B cell (primary cell): ENCODE measurements around the gene PRRT4. TPM values are rescaled to one million over a fixed set of nuclear protein-coding genes. Genes with fewer than 3 reads are reported as not detected.

ENCODE experiments used
- ATAC-seq: fragments of 200-7000 bp; cut with Tn5 transposase; one replicate; pipeline ENCODE4 v1.10.0; 2021; ENCODE audit warnings: low read depth, mild to moderate bottlenecking, moderate number of reproducible peaks, moderate library complexity
- CTCF ChIA-PET: fragments of 350-600 bp; sonication (Branson Sonifier 250); formaldehyde crosslinking; loops from one replicate; lab custom pipeline; 2021; ENCODE audit warnings: antibody characterized with exemption, inconsistent platforms; lab: Charles Lee
- POLR2A ChIA-PET: fragments of 350-600 bp; sonication (Branson Sonifier 250); formaldehyde crosslinking; loops from one replicate; lab custom pipeline; 2021; ENCODE audit warnings: antibody characterized with exemption; lab: Charles Lee
- DNase-seq: peaks from one replicate; pipeline ENCODE4 v3.0.0; 2013
- H2AFZ ChIP-seq: 2 replicates; pipeline ENCODE4 v1.6.1; 2012; ENCODE audit warnings: mild to moderate bottlenecking, low read depth, low read length; ENCODE audit not compliant: insufficient read depth, poor library complexity, severe bottlenecking
- H3K27ac ChIP-seq, 2 donors: 1 replicate in 1 of 2; 2 replicates in 1 of 2; pipeline ENCODE4 v1.5.1; 2012 to 2013; ENCODE audit warnings: low read length in 2 of 2, mild to moderate bottlenecking in 2 of 2, moderate library complexity in 1 of 2
- H3K27me3 ChIP-seq, 4 experiments: fragments of 200-600 bp in 1 of 4; sonication (generic) in 1 of 4; replicated peaks in 1 of 4; 1 replicate in 2 of 4; 2 replicates in 2 of 4; pipeline versions ENCODE4 v1.6.1 to v1.7.0; 2013 to 2016; ENCODE audit warnings: low read length in 3 of 4, mild to moderate bottlenecking in 2 of 4, mixed read lengths in 1 of 4, moderate library complexity in 1 of 4; ENCODE audit not compliant: insufficient read depth in 4 of 4, control insufficient read depth in 3 of 4; ENCODE audit errors: control extremely low read depth in 1 of 4
- H3K36me3 ChIP-seq, 2 experiments: replicated peaks in 1 of 2; 1 replicate in 1 of 2; 2 replicates in 1 of 2; pipeline versions ENCODE4 v1.6.1 to v1.7.1; 2013; ENCODE audit warnings: low read length in 1 of 2; ENCODE audit not compliant: insufficient read depth in 2 of 2, control insufficient read depth in 1 of 2; ENCODE audit errors: control extremely low read depth in 1 of 2, extremely low read depth in 1 of 2
- H3K4me1 ChIP-seq, 2 donors: fragments of 200-600 bp in 1 of 2; sonication (generic) in 1 of 2; 1 replicate in 1 of 2; 2 replicates in 1 of 2; pipeline versions ENCODE4 v1.5.1 to v1.6.1; 2013 to 2017; ENCODE audit warnings: low read length in 2 of 2; ENCODE audit not compliant: control insufficient read depth in 2 of 2, insufficient read depth in 2 of 2
- H3K4me2 ChIP-seq: replicated peaks from 2 replicates; pipeline ENCODE3; 2012; ENCODE audit warnings: mild to moderate bottlenecking, low read depth, low read length; ENCODE audit not compliant: poor library complexity, severe bottlenecking
- H3K4me3 ChIP-seq, 5 experiments: fragments of 200-600 bp in 1 of 5; sonication (generic) in 1 of 5; 1 replicate in 3 of 5; 2 replicates in 2 of 5; pipeline versions ENCODE4 v1.5.1 to v1.7.0; 2011 to 2016; ENCODE audit warnings: low read length in 4 of 5, mild to moderate bottlenecking in 4 of 5, low read depth in 2 of 5, control low read depth in 1 of 5, moderate library complexity in 1 of 5; ENCODE audit not compliant: insufficient read depth in 1 of 5; ENCODE audit errors: control extremely low read depth in 1 of 5, extremely low read depth in 1 of 5
- H3K79me2 ChIP-seq: fragments of 200-600 bp; sonication (generic); one replicate; pipeline ENCODE4 v1.6.0; 2016; ENCODE audit warnings: low read length; ENCODE audit not compliant: control insufficient read depth, insufficient read depth
- H3K9ac ChIP-seq: fragments of 200-600 bp; sonication (generic); 2 replicates; pipeline ENCODE4 v1.6.1; 2017; ENCODE audit warnings: mild to moderate bottlenecking, low read length, moderate library complexity
- H3K9me3 ChIP-seq, 3 donors: one replicate each; pipeline versions ENCODE4 v1.6.1 to v1.7.1; 2013; ENCODE audit warnings: low read length in 2 of 3; ENCODE audit not compliant: control insufficient read depth in 2 of 3, insufficient read depth in 1 of 3; ENCODE audit errors: control extremely low read depth in 1 of 3
- H4K20me1 ChIP-seq: 2 replicates; pipeline ENCODE4 v1.6.0; 2012; ENCODE audit warnings: mild to moderate bottlenecking, low read length; ENCODE audit not compliant: insufficient read depth, control insufficient read depth, poor library complexity, severe bottlenecking
- H3K27ac Mint-ChIP-seq: one replicate; pipeline ENCODE4 v1.8.0; 2021; ENCODE audit warnings: mixed read lengths
- H3K27me3 Mint-ChIP-seq: one replicate; pipeline ENCODE4 v1.8.0; 2021; ENCODE audit warnings: mixed read lengths
- H3K4me1 Mint-ChIP-seq: one replicate; pipeline ENCODE4 v1.8.0; 2021; ENCODE audit warnings: mixed read lengths
- H3K4me3 Mint-ChIP-seq: one replicate; pipeline ENCODE4 v1.8.0; 2021; ENCODE audit warnings: mixed read lengths
- H3K9me3 Mint-ChIP-seq: one replicate; pipeline ENCODE4 v1.8.0; 2022; ENCODE audit warnings: mixed read lengths; ENCODE audit not compliant: insufficient read depth
- CTCF ChIP-seq: fragments of 200-600 bp; IDR thresholded peaks from one replicate; pipeline ENCODE4 v1.8.0; 2022; ENCODE audit warnings: antibody characterized with exemption, mild to moderate bottlenecking
- EZH2 ChIP-seq: IDR thresholded peaks from 2 replicates; pipeline ENCODE4 v1.6.1; 2012; ENCODE audit warnings: borderline replicate concordance, low read depth, mild to moderate bottlenecking, moderate library complexity, low read length; ENCODE audit not compliant: insufficient read depth, poor library complexity, severe bottlenecking
- WGBS: methylation state at CpG from one replicate; pipeline ENCODE4 v1.1.5; 2013; ENCODE audit warnings: missing lambda C conversion rate; ENCODE audit not compliant: insufficient coverage; 5-methylcytosine and 5-hydroxymethylcytosine counted together
- intact Hi-C: fragments of 100-400 bp; cut with micrococcal nuclease; formaldehyde crosslinking; loops from one replicate; pipeline ENCODE4 v1.10.0; 2022
- polyA plus RNA-seq: library from polyadenylated mRNA; depleted of rRNA; stranded (reverse); fragments of >200 nt; gene quantifications from 2 replicates; pipeline ENCODE4 v1.2.3, GENCODE V29; 2012
- total RNA-seq, 2 donors: library from RNA; stranded (reverse); fragments of 120-200 nt in 1 of 2; gene quantifications; 1 replicate in 1 of 2; 2 replicates in 1 of 2; pipeline versions ENCODE4 v1.2.3 to v1.2.4, GENCODE V29; 2013 to 2022

The PRRT4 gene
- total and polyA plus RNA-seq, 2 donors (not counting 1 experiment from before 2014, with no cell fraction given): 0.04 to 0.20 TPM

GRCh38 chr7:128381161-128381821, 19.8 kb upstream of the PRRT4 start:
- Histone ChIP-seq H3K36me3 (no peaks in the 10 kb centered on the region), H4K20me1 (no peaks in the 10 kb centered on the region), H3K4me3 (no peak overlapping the region), H3K9ac (no peak overlapping the region), H3K27me3 (no peaks in the 10 kb centered on the region), H3K4me2 (no peak overlapping the region), H3K4me1 (no peaks in the 10 kb centered on the region), H3K27ac (no peak overlapping the region), H3K79me2 (no peaks in the 10 kb centered on the region), H2AFZ (no peak overlapping the region), H3K9me3 (no peaks in the 10 kb centered on the region)
- Mint-ChIP-seq H3K27me3 (peaks cover 7% of the 10 kb centered on the region), H3K4me1 (no peaks in the 10 kb centered on the region), H3K4me3 (no peak overlapping the region), H3K27ac (no peak overlapping the region), H3K9me3 (no peaks in the 10 kb centered on the region)
- ChIA-PET POLR2A (no interaction called here), CTCF (interaction anchor here (0.8 to 2.2 kb wide), 4 partner anchors 10 to 78 kb away, joined by 3 to 5 read pairs (median 3); partner anchors contain the start of gene RBM28)
- intact Hi-C loops: no loop called here
- TF ChIP-seq EZH2 (no peak), CTCF (peak; percentile 25)
- WGBS: 92% methylated on average over 13 of the region's 19 CpGs
- DNase-seq: no peak
- no peak for ATAC-seq

- no peak overlapping the region for H3K4me3 ChIP-seq
- ChIA-PET CTCF (interaction anchor here (0.8 to 2.4 kb wide), 4 partner anchors 8 to 37 kb away, joined by 3 to 6 read pairs (median 4); partner anchors contain the start of gene RBM28), POLR2A (interaction anchor here (0.7 kb wide), 1 partner anchor 506 kb away, joined by 4 read pairs; no protein-coding TSS in a partner anchor)
- ATAC-seq (no peak), DNase-seq (no peak)
- no peaks in the 10 kb centered on the region for H3K9me3 Mint-ChIP-seq
- H3K36me3 ChIP-seq: no peaks in the 10 kb centered on the region
- no peaks in the 10 kb centered on the region for H3K4me1 Mint-ChIP-seq
- no peak overlapping the region for H3K9ac ChIP-seq
- H2AFZ ChIP-seq: no peak overlapping the region
- H3K27ac Mint-ChIP-seq: no peak overlapping the region
- no peaks in the 10 kb centered on the region for H3K9me3 ChIP-seq
- no peak for TF ChIP-seq CTCF
- TF ChIP-seq EZH2: no peak
- H3K4me3 Mint-ChIP-seq: no peak overlapping the region
- no peaks in the 10 kb centered on the region for H3K4me1 ChIP-seq
- WGBS: 67% methylated on average over 1 of the region's 3 CpGs
- H3K27ac ChIP-seq: no peak overlapping the region
- H3K27me3 Mint-ChIP-seq: peaks cover 9% of the 10 kb centered on the region
- intact Hi-C loops: no loop called here
- H4K20me1 ChIP-seq: no peaks in the 10 kb centered on the region
- no peak overlapping the region for H3K4me2 ChIP-seq
- no peaks in the 10 kb centered on the region for H3K79me2 ChIP-seq
- H3K27me3 ChIP-seq: no peaks in the 10 kb centered on the region
These were observed 19.1 kb upstream of the PRRT4 start for GRCh38 chr7:128380483-128381106.
